HEK293 (cell line): ENCODE measurements around the gene GNAQ.

Source experiments
- CTCF ChIA-PET: fragments of 350-600 bp; formaldehyde crosslinking; extraction: SDS; loops from one replicate; lab custom pipeline; 2021; ENCODE audit warnings: antibody characterized with exemption; lab: Yijun Ruan, JAX
- POLR2A ChIA-PET: fragments of 300-600 bp; formaldehyde crosslinking; extraction: SDS; loops from one replicate; lab custom pipeline; 2020; ENCODE audit warnings: antibody characterized with exemption, inconsistent platforms; lab: Yijun Ruan, JAX
- H3K27ac ChIP-seq: fragments of 200-500 bp; sonication (Bioruptor generic); 2 replicates; pipeline ENCODE4 v1.5.1; 2014; ENCODE audit warnings: low read depth, low read length, control low read depth, inconsistent platforms; ENCODE audit errors: extremely low read depth
- H3K36me3 ChIP-seq, 2 experiments: fragments of 200-500 bp in 1 of 2; sonication (Bioruptor generic) in 1 of 2; 1 replicate in 1 of 2; 2 replicates in 1 of 2; pipeline ENCODE4 v1.5.1; 2014 to 2017; ENCODE audit warnings: inconsistent platforms in 2 of 2, low read length in 2 of 2; ENCODE audit not compliant: control insufficient read depth in 2 of 2, insufficient read depth in 1 of 2
- H3K4me1 ChIP-seq: fragments of 200-500 bp; sonication (Bioruptor generic); 2 replicates; pipeline ENCODE4 v1.5.1; 2014; ENCODE audit warnings: mild to moderate bottlenecking, low read length, inconsistent platforms; ENCODE audit not compliant: control insufficient read depth, insufficient read depth
- H3K4me3 ChIP-seq: 2 replicates; pipeline ENCODE4 v1.5.1; 2011; ENCODE audit warnings: low read depth, mild to moderate bottlenecking, control low read depth, low read length, moderate library complexity
- H3K9me3 ChIP-seq: fragments of 200-500 bp; sonication (Bioruptor generic); 2 replicates; pipeline ENCODE4 v1.5.1; 2014; ENCODE audit warnings: low read depth, low read length, inconsistent platforms; ENCODE audit not compliant: control insufficient read depth, insufficient read depth
- KLF17 ChIP-seq: fragments of 450-650 bp; formaldehyde crosslinking; IDR thresholded peaks from 2 replicates; pipeline ENCODE4 v1.5.1; 2016; ENCODE audit warnings: missing biosample characterization, missing genetic modification characterization
- KLF8 ChIP-seq: fragments of 450-650 bp; formaldehyde crosslinking; IDR thresholded peaks from 2 replicates; pipeline ENCODE4 v1.5.1; 2016; ENCODE audit warnings: missing biosample characterization, missing genetic modification characterization
- OSR2 ChIP-seq: fragments of 450-650 bp; formaldehyde crosslinking; IDR thresholded peaks from 2 replicates; pipeline ENCODE4 v1.5.1; 2016; ENCODE audit warnings: missing biosample characterization, missing genetic modification characterization
- RBAK ChIP-seq: fragments of 450-650 bp; formaldehyde crosslinking; IDR thresholded peaks from 2 replicates; pipeline ENCODE4 v1.5.1; 2016; ENCODE audit warnings: missing biosample characterization, missing genetic modification characterization
- SP2 ChIP-seq: fragments of 450-650 bp; formaldehyde crosslinking; IDR thresholded peaks from 2 replicates; pipeline ENCODE4 v1.5.1; 2016; ENCODE audit warnings: missing biosample characterization, missing genetic modification characterization
- YY2 ChIP-seq: fragments of 450-650 bp; formaldehyde crosslinking; IDR thresholded peaks from 2 replicates; pipeline ENCODE4 v1.5.1; 2016; ENCODE audit warnings: missing biosample characterization, missing genetic modification characterization
- ZEB2 ChIP-seq: fragments of 450-650 bp; formaldehyde crosslinking; IDR thresholded peaks from 2 replicates; pipeline ENCODE4 v1.5.1; 2016; ENCODE audit warnings: missing biosample characterization, missing genetic modification characterization
- ZNF146 ChIP-seq: fragments of 450-650 bp; formaldehyde crosslinking; IDR thresholded peaks from 2 replicates; pipeline ENCODE4 v1.5.1; 2016; ENCODE audit warnings: missing biosample characterization, missing genetic modification characterization
- ZNF211 ChIP-seq: fragments of 450-650 bp; formaldehyde crosslinking; IDR thresholded peaks from 2 replicates; pipeline ENCODE4 v1.5.1; 2016; ENCODE audit warnings: low read depth, missing biosample characterization, missing genetic modification characterization
- ZNF221 ChIP-seq: fragments of 450-650 bp; formaldehyde crosslinking; IDR thresholded peaks from 2 replicates; pipeline ENCODE4 v1.5.1; 2017; ENCODE audit warnings: missing biosample characterization, missing genetic modification characterization, borderline replicate concordance
- ZNF302 ChIP-seq: fragments of 450-650 bp; formaldehyde crosslinking; IDR thresholded peaks from 2 replicates; pipeline ENCODE4 v1.5.1; 2016; ENCODE audit warnings: missing biosample characterization, missing genetic modification characterization, low read depth
- ZNF311 ChIP-seq: fragments of 450-650 bp; formaldehyde crosslinking; IDR thresholded peaks from 2 replicates; pipeline ENCODE4 v1.5.1; 2017; ENCODE audit warnings: missing biosample characterization, missing genetic modification characterization, borderline replicate concordance
- ZNF350 ChIP-seq: fragments of 450-650 bp; formaldehyde crosslinking; IDR thresholded peaks from 2 replicates; pipeline ENCODE4 v1.5.0; 2017; ENCODE audit warnings: missing biosample characterization, mild to moderate bottlenecking, missing genetic modification characterization
- ZNF473 ChIP-seq: fragments of 450-650 bp; formaldehyde crosslinking; IDR thresholded peaks from 2 replicates; pipeline ENCODE4 v1.5.1; 2017; ENCODE audit warnings: missing biosample characterization, missing genetic modification characterization
- ZNF623 ChIP-seq: fragments of 450-650 bp; formaldehyde crosslinking; IDR thresholded peaks from 2 replicates; pipeline ENCODE4 v1.5.1; 2016; ENCODE audit warnings: missing biosample characterization, missing genetic modification characterization
- ZNF639 ChIP-seq: fragments of 450-650 bp; formaldehyde crosslinking; IDR thresholded peaks from 2 replicates; pipeline ENCODE4 v1.5.1; 2016; ENCODE audit warnings: missing biosample characterization, missing genetic modification characterization
- ZNF777 ChIP-seq: fragments of 450-650 bp; formaldehyde crosslinking; IDR thresholded peaks from 2 replicates; pipeline ENCODE4 v1.5.1; 2017; ENCODE audit warnings: missing biosample characterization, missing genetic modification characterization, borderline replicate concordance
- ZNF830 ChIP-seq: fragments of 450-650 bp; IDR thresholded peaks from 2 replicates; pipeline ENCODE4 v1.5.0; 2018; ENCODE audit warnings: missing biosample characterization, missing genetic modification characterization, low read depth, mild to moderate bottlenecking, moderate library complexity
- ZNF837 ChIP-seq: fragments of 450-650 bp; formaldehyde crosslinking; IDR thresholded peaks from 2 replicates; pipeline ENCODE4 v1.5.1; 2016; ENCODE audit warnings: missing biosample characterization, missing genetic modification characterization
- ZXDB ChIP-seq: fragments of 450-650 bp; formaldehyde crosslinking; IDR thresholded peaks from 2 replicates; pipeline ENCODE4 v1.5.1; 2016; ENCODE audit warnings: missing biosample characterization, missing genetic modification characterization
- TF ChIP-seq, protein P1 (sequence below): fragments of 450-650 bp; formaldehyde crosslinking; IDR thresholded peaks from 2 replicates; pipeline ENCODE4 v1.5.1; 2016; ENCODE audit warnings: missing biosample characterization, missing genetic modification characterization
- TF ChIP-seq, protein P2 (sequence below): fragments of 450-650 bp; formaldehyde crosslinking; IDR thresholded peaks from 2 replicates; pipeline ENCODE4 v1.5.1; 2016; ENCODE audit warnings: missing biosample characterization, missing genetic modification characterization

GNAQ gene

DNA sequence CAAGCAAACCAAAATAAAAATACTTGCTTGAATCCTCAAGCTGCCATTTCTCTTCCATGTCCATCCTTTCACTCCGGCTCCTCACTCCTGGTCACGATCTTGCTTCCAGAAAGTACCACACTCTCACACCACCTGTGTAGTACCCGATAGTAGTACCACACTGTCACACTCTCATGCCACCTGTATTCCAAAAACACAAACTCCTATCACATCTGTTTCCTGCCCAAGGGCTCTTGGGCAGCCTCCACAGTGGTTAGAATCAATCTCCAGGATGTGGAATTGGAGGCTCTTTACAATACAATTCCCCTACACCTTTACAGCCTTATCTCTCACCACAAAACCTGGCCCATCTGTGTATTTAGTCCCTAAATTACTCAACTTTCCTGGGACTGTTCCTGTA is 130.6 kb downstream of the GNAQ start (continued):
- TF ChIP-seq ZNF350 (tag by site-specific recombination) (no peak), ZNF777 (tag by site-specific recombination) (no peak), YY2 (no peak), ZNF837 (tag by site-specific recombination) (no peak), ZNF302 (tag by site-specific recombination) (no peak)
- TF ChIP-seq, all 188 proteins: peak for 0

GRCh38 chr9:77899679-77900354 is 131.8 kb downstream of the GNAQ start:
- H3K27ac ChIP-seq, result no peak overlapping the region
- H3K4me1 ChIP-seq, result no peaks in the 10 kb centered on the region
- POLR2A ChIA-PET, result no interaction called here
- no peak overlapping the region for H3K4me3 ChIP-seq
- CTCF ChIA-PET, result interaction anchor here (0.7 kb wide), 1 partner anchor 10 kb away, joined by 3 read pairs; no protein-coding TSS in a partner anchor
- H3K9me3 ChIP-seq, result no peaks in the 10 kb centered on the region
- TF ChIP-seq ZNF211 (peak; percentile 71), OSR2 (tag by site-specific recombination) (no peak)
- no peaks in the 10 kb centered on the region for H3K36me3 ChIP-seq

DNA sequence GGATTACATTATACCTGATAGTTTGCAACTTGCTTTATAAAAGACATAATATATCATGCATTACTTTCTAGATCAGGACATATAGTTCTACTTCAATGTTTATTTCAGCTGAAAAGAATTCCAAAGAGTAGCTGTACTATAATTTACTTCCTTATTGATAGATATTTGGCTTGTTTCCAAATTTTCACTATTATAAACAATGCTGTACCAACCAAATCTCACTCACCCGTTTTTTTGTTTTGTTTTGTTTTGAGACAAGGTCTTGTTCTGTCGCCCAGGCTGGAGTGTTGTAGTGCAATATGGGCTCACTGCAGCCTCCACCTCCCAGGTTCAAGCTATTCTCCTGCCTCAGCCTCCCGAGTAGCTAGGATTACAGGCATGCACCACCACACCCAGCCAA is 132.7 kb downstream of the GNAQ start:
- H3K4me3 ChIP-seq, result no peak overlapping the region
- ChIA-PET CTCF (interaction anchor here (0.7 to 1.2 kb wide), 2 partner anchors 14 to 78 kb away, joined by 3 read pairs; no protein-coding TSS in a partner anchor), POLR2A (no interaction called here)
- no peaks in the 10 kb centered on the region for H3K36me3 ChIP-seq
- no peak overlapping the region for H3K27ac ChIP-seq
- no peaks in the 10 kb centered on the region for H3K4me1 ChIP-seq
- H3K9me3 ChIP-seq, result no peaks in the 10 kb centered on the region
- TF ChIP-seq KLF17 (tag by site-specific recombination), result no peak
- no peak for TF ChIP-seq ZNF830 (tag by site-specific recombination)
- TF ChIP-seq, protein P1, sequence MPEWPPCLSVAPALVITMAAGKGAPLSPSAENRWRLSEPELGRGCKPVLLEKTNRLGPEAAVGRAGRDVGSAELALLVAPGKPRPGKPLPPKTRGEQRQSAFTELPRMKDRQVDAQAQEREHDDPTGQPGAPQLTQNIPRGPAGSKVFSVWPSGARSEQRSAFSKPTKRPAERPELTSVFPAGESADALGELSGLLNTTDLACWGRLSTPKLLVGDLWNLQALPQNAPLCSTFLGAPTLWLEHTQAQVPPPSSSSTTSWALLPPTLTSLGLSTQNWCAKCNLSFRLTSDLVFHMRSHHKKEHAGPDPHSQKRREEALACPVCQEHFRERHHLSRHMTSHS (tag by site-specific recombination), result no peak
- no peak for TF ChIP-seq ZEB2 (tag by site-specific recombination)
- TF ChIP-seq ZNF221 (tag by site-specific recombination), result no peak
- TF ChIP-seq KLF8 (tag by site-specific recombination), result no peak
- TF ChIP-seq ZNF311 (tag by site-specific recombination), result no peak
- TF ChIP-seq ZXDB (tag by site-specific recombination), result no peak
- no peak for TF ChIP-seq SP2 (tag by site-specific recombination)
- TF ChIP-seq RBAK (tag by site-specific recombination), result no peak
- no peak for TF ChIP-seq ZNF639
- no peak for TF ChIP-seq ZNF473 (tag by site-specific recombination)
- TF ChIP-seq ZNF623, result no peak
- no peak for TF ChIP-seq ZNF146 (tag by site-specific recombination)
- TF ChIP-seq, protein P2, sequence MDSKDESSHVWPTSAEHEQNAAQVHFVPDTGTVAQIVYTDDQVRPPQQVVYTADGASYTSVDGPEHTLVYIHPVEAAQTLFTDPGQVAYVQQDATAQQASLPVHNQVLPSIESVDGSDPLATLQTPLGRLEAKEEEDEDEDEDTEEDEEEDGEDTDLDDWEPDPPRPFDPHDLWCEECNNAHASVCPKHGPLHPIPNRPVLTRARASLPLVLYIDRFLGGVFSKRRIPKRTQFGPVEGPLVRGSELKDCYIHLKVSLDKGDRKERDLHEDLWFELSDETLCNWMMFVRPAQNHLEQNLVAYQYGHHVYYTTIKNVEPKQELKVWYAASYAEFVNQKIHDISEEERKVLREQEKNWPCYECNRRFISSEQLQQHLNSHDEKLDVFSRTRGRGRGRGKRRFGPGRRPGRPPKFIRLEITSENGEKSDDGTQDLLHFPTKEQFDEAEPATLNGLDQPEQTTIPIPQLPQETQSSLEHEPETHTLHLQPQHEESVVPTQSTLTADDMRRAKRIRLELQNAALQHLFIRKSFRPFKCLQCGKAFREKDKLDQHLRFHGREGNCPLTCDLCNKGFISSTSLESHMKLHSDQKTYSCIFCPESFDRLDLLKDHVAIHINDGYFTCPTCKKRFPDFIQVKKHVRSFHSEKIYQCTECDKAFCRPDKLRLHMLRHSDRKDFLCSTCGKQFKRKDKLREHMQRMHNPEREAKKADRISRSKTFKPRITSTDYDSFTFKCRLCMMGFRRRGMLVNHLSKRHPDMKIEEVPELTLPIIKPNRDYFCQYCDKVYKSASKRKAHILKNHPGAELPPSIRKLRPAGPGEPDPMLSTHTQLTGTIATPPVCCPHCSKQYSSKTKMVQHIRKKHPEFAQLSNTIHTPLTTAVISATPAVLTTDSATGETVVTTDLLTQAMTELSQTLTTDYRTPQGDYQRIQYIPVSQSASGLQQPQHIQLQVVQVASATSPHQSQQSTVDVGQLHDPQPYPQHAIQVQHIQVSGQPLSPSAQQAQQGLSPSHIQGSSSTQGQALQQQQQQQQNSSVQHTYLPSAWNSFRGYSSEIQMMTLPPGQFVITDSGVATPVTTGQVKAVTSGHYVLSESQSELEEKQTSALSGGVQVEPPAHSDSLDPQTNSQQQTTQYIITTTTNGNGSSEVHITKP (tag by site-specific recombination), result no peak
